ENCODE measurements around the gene NRXN3. TPM values are rescaled to one million over a fixed set of nuclear protein-coding genes. Genes with fewer than 3 reads are reported as not detected.
"Not testable (repeated sequence)": the region's sequence is repeated elsewhere in the genome, so short reads cannot be mapped to it uniquely, and the experiment has no call there.

Gene NRXN3
- total RNA-seq, 4 donors from 2014 or later, result 0.04 to 0.16 TPM; not detected in 2

- no peaks in the 10 kb centered on the region for H3K4me1 ChIP-seq
- H3K4me3 ChIP-seq, result no peak overlapping the region
- H3K9me3 ChIP-seq, result no peaks in the 10 kb centered on the region
- H3K36me3 ChIP-seq, result no peaks in the 10 kb centered on the region
- TF ChIP-seq POLR2A (IDR thresholded peaks at IDR 0.05) (no peak), CTCF (IDR thresholded peaks at IDR 0.05 in 4 of 5, conservative IDR thresholded peaks at IDR 0.05 in 1 of 5) (no peak)
- ATAC-seq (no peak), DNase-seq (no peak)
- intact Hi-C loops (cut with DNase I; ENCODE audit: low total_unique reads), result no loop called here
- no peak overlapping the region for H3K27ac ChIP-seq
- H3K27me3 ChIP-seq, result no peaks in the 10 kb centered on the region
- in situ Hi-C loops (cut with MboI; ENCODE audit: low sequenced_read_pairs in 4 of 4), result no loop called here
Observed at GRCh38 chr14:78432046-78432445, 261.9 kb downstream of the NRXN3 start.

DNA sequence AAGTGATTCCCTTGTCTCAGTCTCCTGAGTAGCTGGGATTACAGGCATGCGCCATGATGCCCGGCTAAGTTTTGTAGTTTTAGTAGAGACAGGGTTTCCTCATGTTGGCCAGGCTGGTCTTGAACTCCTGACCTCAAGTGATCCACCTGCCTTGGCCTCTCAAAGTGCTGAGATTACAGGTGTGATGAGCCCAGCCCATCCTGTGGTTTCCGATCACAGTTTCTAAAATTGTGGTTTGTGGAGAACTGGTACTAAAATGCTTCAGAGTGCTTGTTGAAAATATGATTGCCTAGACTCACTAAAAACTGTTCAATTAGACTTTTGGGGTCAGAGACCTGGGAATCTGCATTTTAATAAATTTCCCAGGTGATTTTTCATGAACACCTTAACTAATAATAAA, 267.3 kb downstream of the NRXN3 start:
- H3K27me3 ChIP-seq; ATAC-seq; H3K4me1 ChIP-seq; H3K27ac ChIP-seq; DNase-seq; intact Hi-C loops (cut with DNase I; ENCODE audit: low total_unique reads); in situ Hi-C loops (cut with MboI; ENCODE audit: low sequenced_read_pairs in 4 of 4); H3K9me3 ChIP-seq; H3K4me3 ChIP-seq; H3K36me3 ChIP-seq: not testable (repeated sequence)

DNA sequence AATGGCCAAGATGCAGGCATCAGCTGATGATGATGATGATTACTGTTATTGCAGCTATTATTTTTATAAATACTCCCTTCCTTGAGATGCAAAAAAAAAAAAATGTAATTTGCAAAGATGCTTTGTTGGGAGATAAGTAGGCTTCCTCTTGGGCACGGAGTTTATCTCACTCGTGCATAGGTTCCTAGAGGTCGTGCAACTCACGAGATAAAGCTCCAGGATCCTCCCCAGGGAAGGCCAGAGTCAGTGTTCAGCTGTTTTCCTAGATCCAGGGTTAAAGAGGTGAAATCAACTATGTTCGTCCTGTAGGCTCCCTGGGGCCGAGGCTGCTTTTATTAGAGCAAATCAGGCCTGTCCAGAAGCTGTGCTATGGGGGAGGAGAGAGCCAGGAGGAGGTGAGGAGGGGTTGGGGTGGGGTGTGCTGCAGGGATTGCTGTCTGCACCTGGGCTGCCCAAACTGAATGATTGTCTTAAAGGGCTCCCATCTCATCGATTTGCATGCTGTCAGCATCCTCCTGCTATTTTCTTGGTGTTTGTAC, 270.3 kb downstream of the NRXN3 start:
- intact Hi-C loops (cut with DNase I; ENCODE audit: low total_unique reads), result no loop called here
- DNase-seq, result no peak
- H3K4me3 ChIP-seq, result no peak overlapping the region
- H3K27me3 ChIP-seq, result no peaks in the 10 kb centered on the region
- no peak overlapping the region for H3K27ac ChIP-seq
- ATAC-seq, result no peak
- no peaks in the 10 kb centered on the region for H3K9me3 ChIP-seq
- H3K4me1 ChIP-seq, result no peaks in the 10 kb centered on the region
- H3K36me3 ChIP-seq, result no peaks in the 10 kb centered on the region
- TF ChIP-seq CTCF (IDR thresholded peaks at IDR 0.05 in 4 of 5, conservative IDR thresholded peaks at IDR 0.05 in 1 of 5), result no peak
- no peak for TF ChIP-seq POLR2A (IDR thresholded peaks at IDR 0.05)
- in situ Hi-C loops (cut with MboI; ENCODE audit: low sequenced_read_pairs in 4 of 4), result loop anchor here in 2 of 4 donors (10.0 kb wide), 1 partner anchor 124 kb away; no protein-coding TSS in a partner anchor

GRCh38 chr14:78443834-78444233, 273.7 kb downstream of the NRXN3 start:
- ATAC-seq (no peak), DNase-seq (no peak)
- in situ Hi-C loops (cut with MboI; ENCODE audit: low sequenced_read_pairs in 4 of 4), result loop anchor here in 2 of 4 donors (10.0 kb wide), 1 partner anchor 121 kb away; no protein-coding TSS in a partner anchor
- H3K36me3 ChIP-seq, result no peaks in the 10 kb centered on the region
- no peak overlapping the region for H3K27ac ChIP-seq
- H3K4me1 ChIP-seq, result no peaks in the 10 kb centered on the region
- no peaks in the 10 kb centered on the region for H3K27me3 ChIP-seq
- H3K9me3 ChIP-seq, result no peaks in the 10 kb centered on the region
- intact Hi-C loops (cut with DNase I; ENCODE audit: low total_unique reads), result no loop called here
- H3K4me3 ChIP-seq, result no peak overlapping the region
- TF ChIP-seq CTCF (IDR thresholded peaks at IDR 0.05 in 4 of 5, conservative IDR thresholded peaks at IDR 0.05 in 1 of 5) (no peak), POLR2A (IDR thresholded peaks at IDR 0.05) (no peak)

GRCh38 chr14:78445275-78445674, 275.1 kb downstream of the NRXN3 start:
- Histone ChIP-seq H3K27ac (no peak overlapping the region), H3K36me3 (no peaks in the 10 kb centered on the region), H3K4me3 (no peak overlapping the region), H3K27me3 (no peaks in the 10 kb centered on the region), H3K9me3 (no peaks in the 10 kb centered on the region), H3K4me1 (no peaks in the 10 kb centered on the region)
- DNase-seq, result no peak
- TF ChIP-seq POLR2A (IDR thresholded peaks at IDR 0.05) (no peak), CTCF (IDR thresholded peaks at IDR 0.05 in 4 of 5, conservative IDR thresholded peaks at IDR 0.05 in 1 of 5) (no peak)
- in situ Hi-C loops (cut with MboI; ENCODE audit: low sequenced_read_pairs in 4 of 4), result loop anchor here in 2 of 4 donors (10.0 kb wide), 1 partner anchor 120 kb away; no protein-coding TSS in a partner anchor
- ATAC-seq, result no peak
- intact Hi-C loops (cut with DNase I; ENCODE audit: low total_unique reads), result no loop called here
